Measurements from ENCODE around the gene TMEM258. TPM values are rescaled to one million over a fixed set of nuclear protein-coding genes. Genes with fewer than 3 reads are reported as not detected.

Gene TMEM258
- polyA plus RNA-seq, 10 donors, result 123 to 167 (median 137) TPM

DNA sequence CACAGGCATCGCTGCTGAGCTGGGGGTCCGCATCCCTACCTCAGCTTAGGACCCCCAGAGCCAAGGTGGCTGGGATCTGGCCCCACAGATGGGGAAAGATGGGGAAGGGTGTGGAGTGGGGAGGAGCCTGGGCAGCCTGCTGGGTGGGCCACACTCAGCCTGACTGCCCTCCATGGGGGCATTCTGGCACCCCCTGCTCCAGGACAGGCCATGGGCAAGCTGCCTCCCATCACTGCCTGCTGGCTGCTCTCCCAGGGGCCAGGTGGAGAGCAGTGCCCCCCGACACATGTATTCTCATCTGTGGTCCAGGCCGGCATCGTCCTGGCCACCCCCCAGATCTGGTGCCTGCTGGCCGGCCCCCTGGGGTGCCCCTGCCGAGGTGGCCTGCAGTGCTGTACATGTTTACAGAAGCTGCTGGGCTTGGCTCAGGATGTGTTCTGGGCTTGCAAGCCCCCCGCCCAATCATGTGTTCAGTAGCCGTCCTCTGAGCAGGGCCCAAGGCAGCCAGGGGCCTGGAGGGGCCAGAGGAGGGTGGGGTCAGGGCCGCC, 47.7 kb downstream of the TMEM258 start:
- no peak for DNase-seq

DNA sequence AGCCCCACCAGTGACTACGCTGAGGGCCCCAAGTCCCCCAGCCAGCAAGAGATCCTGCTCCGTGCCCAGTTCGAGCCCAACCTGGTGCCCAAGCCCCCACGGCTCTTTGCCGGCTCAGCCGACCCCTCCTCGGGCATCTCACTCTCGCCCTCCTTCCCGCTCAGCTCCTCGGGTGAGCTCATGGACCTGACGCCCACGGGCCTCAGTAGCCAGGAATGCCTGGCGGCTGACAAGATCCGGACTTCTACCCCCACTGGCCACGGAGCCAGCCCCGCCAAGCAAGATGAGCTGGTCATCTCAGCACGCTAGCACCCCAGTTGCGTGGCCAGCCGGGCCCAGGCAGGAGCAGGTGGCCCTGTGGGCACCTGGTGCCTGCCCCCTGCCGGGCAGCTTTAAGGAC, 48.2 kb downstream of the TMEM258 start:
- DNase-seq, result no peak

DNA sequence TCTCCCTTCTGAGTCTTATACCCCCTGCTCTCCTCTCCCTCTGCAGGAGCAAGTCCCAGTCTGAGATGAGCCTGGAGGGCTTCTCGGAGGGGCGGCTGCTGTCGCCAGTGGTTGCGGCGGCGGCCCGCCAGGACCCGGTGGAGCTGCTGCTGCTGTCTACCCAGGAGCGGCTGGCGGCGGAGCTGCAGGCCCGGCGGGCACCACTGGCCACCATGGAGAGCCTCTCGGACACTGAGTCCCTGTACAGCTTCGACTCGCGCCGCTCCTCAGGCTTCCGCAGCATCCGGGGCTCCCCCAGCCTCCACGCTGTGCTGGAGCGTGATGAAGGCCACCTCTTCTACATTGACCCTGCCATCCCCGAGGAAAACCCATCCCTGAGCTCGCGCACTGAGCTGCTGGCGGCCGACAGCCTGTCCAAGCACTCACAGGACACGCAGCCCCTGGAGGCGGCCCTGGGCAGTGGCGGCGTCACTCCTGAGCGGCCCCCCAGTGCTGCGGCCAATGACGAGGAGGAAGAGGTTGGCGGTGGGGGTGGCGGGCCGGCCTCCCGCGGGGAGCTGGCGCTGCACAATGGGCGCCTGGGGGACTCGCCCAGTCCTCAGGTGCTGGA, 48.8 kb downstream of the TMEM258 start:
- DNase-seq, result no peak

DNA sequence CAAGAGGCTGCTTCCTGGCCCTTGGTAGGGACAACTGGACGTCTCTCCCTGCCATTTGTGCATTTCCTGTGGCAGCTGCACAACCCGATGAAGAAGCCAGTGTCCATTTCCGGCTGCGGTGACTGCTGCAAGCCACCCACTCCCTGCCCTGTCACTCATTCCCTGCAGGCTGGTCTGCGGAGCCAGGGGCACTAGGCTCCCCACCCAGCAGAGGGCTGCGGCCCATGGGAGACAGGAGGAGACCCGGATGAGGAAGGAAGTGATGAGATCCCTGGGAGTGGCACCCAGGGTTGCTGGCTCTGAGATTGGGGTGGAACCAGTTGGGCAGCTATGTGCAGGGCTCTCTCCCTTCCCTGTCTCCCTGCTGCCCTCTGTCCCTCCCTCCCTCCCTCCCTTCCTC, 50.0 kb downstream of the TMEM258 start:
- no peak for DNase-seq

DNA sequence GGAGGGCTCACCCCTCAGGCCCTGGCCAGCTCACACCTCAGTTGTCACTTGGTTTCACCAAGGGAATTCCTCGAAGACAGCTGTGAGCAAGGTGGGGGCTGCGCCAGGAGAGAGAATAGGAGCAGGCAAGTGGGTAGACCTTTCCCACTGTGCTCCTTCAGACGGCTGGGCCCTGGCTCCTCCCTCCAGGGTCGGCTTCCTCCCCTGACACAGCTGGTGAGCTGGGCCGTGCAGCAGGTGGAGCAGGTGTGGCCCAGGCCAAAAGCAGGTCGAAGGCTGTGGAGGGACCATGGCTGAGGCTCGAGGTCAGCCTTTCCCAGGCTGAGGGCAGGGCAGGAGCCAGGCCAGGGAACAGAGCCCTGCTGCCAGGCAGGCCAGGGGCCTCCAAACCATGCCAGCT, 52.4 kb downstream of the TMEM258 start:
- no peak for DNase-seq

DNA sequence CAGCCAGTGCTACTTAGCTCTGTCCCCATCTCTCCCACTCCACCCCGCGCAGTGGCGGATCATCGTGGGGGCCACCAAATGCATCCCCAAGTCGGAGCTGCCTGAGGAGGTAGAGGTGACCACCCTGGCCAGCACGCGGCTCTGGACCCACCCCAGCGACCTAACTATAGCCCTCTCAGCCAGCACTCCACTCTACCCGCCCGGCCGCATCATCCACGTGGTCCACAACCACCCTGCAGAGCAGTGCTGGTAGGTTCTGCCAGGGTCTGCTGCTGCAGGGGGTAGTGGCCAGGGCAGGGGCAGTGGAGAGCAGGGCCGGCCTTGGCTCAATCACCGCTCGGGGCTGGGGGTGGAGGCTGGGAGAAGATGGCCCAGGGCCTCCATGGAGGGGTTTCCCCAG, 53.0 kb downstream of the TMEM258 start:
- no peak for DNase-seq

Other genes with a start within 250 kb of the TMEM258 start
- gene SYT7, start 211.5 kb downstream of the TMEM258 start, polyA plus RNA-seq (ENCODE audit: insufficient read length in 10 of 10), result 1 to 10 TPM; 2.0 to 4.1 (median 2.6) TPM
- 1 to 10 TPM; 3.8 to 5.8 (median 4.9) TPM for gene DAGLA, start 112.2 kb downstream of the TMEM258 start, polyA plus RNA-seq (ENCODE audit: insufficient read length in 10 of 10)
- gene MYRF, start 40.0 kb downstream of the TMEM258 start, polyA plus RNA-seq (ENCODE audit: insufficient read length in 10 of 10), result 1 to 10 TPM in 7 of 10 donors, under 1 TPM in 3; 0.48 to 2.2 (median 1.1) TPM
- gene FEN1, start 312 bp upstream of the TMEM258 start, polyA plus RNA-seq (ENCODE audit: insufficient read length in 10 of 10), result 10 to 100 TPM; 13.5 to 25.8 (median 15.5) TPM
- gene FADS1, start 24.4 kb upstream of the TMEM258 start, polyA plus RNA-seq (ENCODE audit: insufficient read length in 10 of 10), result 10 to 100 TPM; 17.4 to 32.3 (median 23.3) TPM
- 100 to 1,000 TPM in 3 of 10 donors, 10 to 100 TPM in 7; 75.7 to 121 (median 87.4) TPM for gene FADS2, start 35.7 kb upstream of the TMEM258 start, polyA plus RNA-seq (ENCODE audit: insufficient read length in 10 of 10)
- gene FADS3, start 98.9 kb upstream of the TMEM258 start, polyA plus RNA-seq (ENCODE audit: insufficient read length in 10 of 10), result 10 to 100 TPM; 27.6 to 51.1 (median 44.6) TPM
- gene RAB3IL1, start 125.0 kb upstream of the TMEM258 start, polyA plus RNA-seq (ENCODE audit: insufficient read length in 10 of 10), result 10 to 100 TPM; 18.3 to 36.1 (median 24.9) TPM
- gene BEST1, start 157.8 kb upstream of the TMEM258 start, polyA plus RNA-seq (ENCODE audit: insufficient read length in 10 of 10), result 1 to 10 TPM; 2.6 to 4.6 (median 3.3) TPM
- gene FTH1, start 175.0 kb upstream of the TMEM258 start, polyA plus RNA-seq (ENCODE audit: insufficient read length in 10 of 10), result 1,000 to 10,000 TPM; 1,283 to 1,536 (median 1,379) TPM